Prostate gland (tissue), 2 donors: ENCODE measurements around the gene UBN1. TPM values are rescaled to one million over a fixed set of nuclear protein-coding genes. Genes with fewer than 3 reads are reported as not detected.

Source experiments
- DNase-seq: peaks from one replicate; pipeline ENCODE4 v3.0.0-alpha.2; 2019; ENCODE audit warnings: low spot score
- H3K27ac ChIP-seq, 2 donors: fragments of 200-600 bp; sonication (generic); 2 replicates each; pipeline ENCODE4 v1.5.1; 2017 to 2019
- H3K27me3 ChIP-seq: fragments of 200-600 bp; sonication (generic); replicated peaks from 2 replicates; pipeline ENCODE4 v1.5.1; 2019; ENCODE audit not compliant: insufficient read depth
- H3K36me3 ChIP-seq, 2 donors: fragments of 200-600 bp; sonication (generic); 1 replicate in 1 of 2; 2 replicates in 1 of 2; pipeline versions ENCODE4 v1.5.1 to v1.8.1; 2017 to 2019
- H3K4me1 ChIP-seq: fragments of 200-600 bp; sonication (generic); replicated peaks from 2 replicates; pipeline ENCODE4 v1.5.1; 2019
- H3K4me3 ChIP-seq, 2 donors: fragments of 200-600 bp; sonication (generic); 2 replicates each; pipeline ENCODE4 v1.5.1; 2017 to 2019
- H3K9me3 ChIP-seq: fragments of 200-600 bp; sonication (generic); 2 replicates; pipeline ENCODE4 v1.5.1; 2017
- CTCF ChIP-seq, 4 experiments: fragments of 200-600 bp in 2 of 4; fragments of 450-650 bp in 2 of 4; sonication (generic) in 2 of 4; IDR thresholded peaks; 1 replicate in 3 of 4; 2 replicates in 1 of 4; pipeline ENCODE4 v1.5.1; 2016 to 2019; ENCODE audit warnings: antibody characterized with exemption in 4 of 4, mild to moderate bottlenecking in 2 of 4, moderate library complexity in 2 of 4
- POLR2A ChIP-seq: fragments of 450-650 bp; IDR thresholded peaks from one replicate; pipeline ENCODE4 v1.6.1; 2016; ENCODE audit warnings: antibody characterized with exemption, mild to moderate bottlenecking
- POLR2AphosphoS5 ChIP-seq: sonication (generic); formaldehyde crosslinking; IDR thresholded peaks from one replicate; pipeline ENCODE4 v1.6.1; 2017; ENCODE audit warnings: antibody characterized with exemption
- WGBS: methylation state at CpG from one replicate; pipeline ENCODE4 v1.1.5; 2018; 5-methylcytosine and 5-hydroxymethylcytosine counted together
- intact Hi-C: fragments of 100-400 bp; cut with DNase I; formaldehyde crosslinking; loops from one replicate; pipeline ENCODE4 v1.14.2; 2022
- total RNA-seq, 2 donors: library from RNA; depleted of rRNA; stranded (reverse); fragments of >200 nt; gene quantifications; one replicate each; pipeline ENCODE4 v1.1.0, GENCODE V29; 2016

The UBN1 gene
- total RNA-seq, 2 donors from 2014 or later = 28.2 to 56.9 TPM

DNA sequence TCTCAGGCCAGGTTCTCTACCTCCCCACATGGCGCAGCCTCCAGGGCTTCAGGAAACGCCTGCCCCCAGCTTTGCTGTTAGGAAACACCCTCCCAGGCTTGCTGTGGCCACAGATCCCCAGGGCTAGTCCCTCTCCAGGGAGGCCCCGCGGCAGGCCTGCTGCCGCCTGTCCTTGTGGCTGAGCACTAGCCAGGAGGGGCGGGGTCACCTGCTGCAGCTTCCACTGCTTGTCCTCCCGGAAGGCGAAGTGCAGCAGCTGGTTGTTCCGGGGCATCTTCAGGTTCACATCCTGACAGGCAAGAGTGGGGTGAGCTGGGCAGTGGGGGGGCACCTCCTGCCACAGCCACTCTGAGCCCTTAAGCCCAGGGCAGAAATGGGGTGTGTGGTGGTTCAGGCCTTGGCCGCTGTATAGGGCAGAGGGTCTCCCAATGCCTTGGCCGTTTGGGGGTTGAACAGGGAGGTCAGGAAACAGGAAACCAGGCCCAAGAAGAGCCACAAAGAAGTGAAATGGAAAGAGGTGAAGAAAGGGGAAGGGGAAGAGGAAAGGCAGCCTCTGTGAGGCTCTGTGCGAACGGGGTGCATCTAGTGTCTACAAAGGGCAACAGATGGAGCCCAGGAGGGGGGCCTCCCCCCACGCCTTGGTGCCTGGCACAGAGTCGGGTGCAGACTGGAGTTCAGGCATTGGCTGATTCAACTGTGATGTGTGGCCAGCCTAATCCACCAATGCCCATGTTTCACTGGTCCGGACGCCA is 46.8 kb upstream of the UBN1 start:
- intact Hi-C loops = loop anchor here (10.0 kb wide), 1 partner anchor 66 kb away; the partner anchor contains the start of genes ANKS3 and DNAAF8
- no peaks in the 10 kb centered on the region for H3K27me3 ChIP-seq
- H3K4me1 ChIP-seq = peaks cover 13% of the 10 kb centered on the region
- peak overlapping the region; percentile 22 to 51 for H3K27ac ChIP-seq
- DNase-seq = peak; percentile 58
- H3K4me3 ChIP-seq = no peak overlapping the region
- TF ChIP-seq POLR2A (no peak), POLR2AphosphoS5 (peak; percentile 34)
- 54% methylated on average over 17 of the region's 17 CpGs for WGBS
- no peaks in the 10 kb centered on the region for H3K9me3 ChIP-seq
- peaks cover 0 to 14% of the 10 kb centered on the region in 2 donors for H3K36me3 ChIP-seq

GRCh38 chr16:4801051-4801961 is 46.0 kb upstream of the UBN1 start:
- H3K4me1 ChIP-seq = peaks cover 13% of the 10 kb centered on the region
- H3K4me3 ChIP-seq = peak overlapping the region; percentile 67 to 70
- peak in 1 of 4 experiments; percentile 1 for TF ChIP-seq CTCF (IDR thresholded peaks at IDR 0.05)
- TF ChIP-seq POLR2AphosphoS5 = no peak
- no peak for DNase-seq
- H3K9me3 ChIP-seq = no peaks in the 10 kb centered on the region
- H3K27ac ChIP-seq = peak overlapping the region; percentile 80 to 85
- intact Hi-C loops = loop anchor here (10.0 kb wide), 1 partner anchor 67 kb away; the partner anchor contains the start of genes ANKS3 and DNAAF8
- H3K27me3 ChIP-seq = no peaks in the 10 kb centered on the region
- 36% methylated on average over 27 of the region's 29 CpGs for WGBS
- H3K36me3 ChIP-seq = peaks cover 0 to 14% of the 10 kb centered on the region in 2 donors

DNA sequence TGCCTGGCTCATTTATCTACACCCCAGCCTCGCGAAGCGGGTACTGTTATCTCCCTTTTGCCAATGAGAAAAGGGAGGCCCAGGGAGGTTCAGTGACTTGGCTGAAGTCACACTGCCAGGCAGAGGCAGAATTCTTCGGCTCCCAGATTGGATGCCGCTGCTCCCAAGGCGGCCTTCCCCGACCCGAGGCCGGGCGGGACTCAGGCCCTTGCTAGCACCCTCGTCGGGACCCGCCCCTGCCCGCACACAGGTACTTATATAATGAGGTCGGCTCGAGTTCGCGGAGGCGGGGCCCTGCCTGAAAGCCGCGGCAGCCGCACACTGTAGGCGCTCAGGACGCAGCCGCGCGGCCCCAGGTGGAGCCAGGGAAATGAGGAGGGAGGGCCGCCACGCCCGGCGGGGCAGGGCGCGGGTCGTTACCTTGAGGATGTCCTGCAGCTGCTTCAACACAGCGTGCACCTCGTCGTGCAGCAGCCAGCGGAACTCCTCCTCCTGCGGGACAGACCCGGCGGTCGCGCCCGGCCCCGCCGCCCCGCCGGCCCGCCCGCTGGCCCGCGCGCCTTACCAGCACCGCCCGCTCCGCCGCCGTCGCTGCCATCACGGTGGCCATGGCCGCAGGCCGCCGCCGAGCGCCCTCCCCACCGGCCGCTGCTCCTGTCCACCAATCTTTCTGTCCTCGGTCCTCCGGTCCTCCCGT is 45.2 kb upstream of the UBN1 start, which contains the start of gene ROGDI:
TSS of gene ROGDI (minus strand) at position 672 of the 697 bp plus-strand sequence. CDS start at position 610, 62 bp downstream.
- peak within 1 kb of the TSS; percentile 80 to 85 for H3K27ac ChIP-seq
- WGBS = 1% methylated on average over 67 of the region's 70 CpGs
- DNase-seq = peak; percentile 88
- H3K27me3 ChIP-seq = no peaks in the 10 kb centered on the region
- H3K4me3 ChIP-seq = peak within 1 kb of the TSS; percentile 67 to 70
- H3K36me3 ChIP-seq = peaks cover 0 to 14% of the 10 kb centered on the region in 2 donors
- intact Hi-C loops = loop anchor here (10.0 kb wide), 1 partner anchor 67 kb away; the partner anchor contains the start of genes ANKS3 and DNAAF8
- no peaks in the 10 kb centered on the region for H3K9me3 ChIP-seq
- TF ChIP-seq CTCF (IDR thresholded peaks at IDR 0.05) = no peak
- TF ChIP-seq POLR2AphosphoS5 = peak; percentile 78
- peak; percentile 83 for TF ChIP-seq POLR2A
- H3K4me1 ChIP-seq = peaks cover 13% of the 10 kb centered on the region

- intact Hi-C loops = loop anchor here (10.0 kb wide), 1 partner anchor 68 kb away; the partner anchor contains the start of genes ANKS3 and DNAAF8
These were observed 44.5 kb upstream of the UBN1 start for GRCh38 chr16:4802659-4803287.

More at GRCh38 chr16:4802659-4803287, 44.5 kb upstream of the UBN1 start:
- no peak for TF ChIP-seq POLR2A
- TF ChIP-seq CTCF (IDR thresholded peaks at IDR 0.05) = peak in 3 of 4 experiments; percentile 20 to 68 (median 60)
- TF ChIP-seq POLR2AphosphoS5 = peak; percentile 45
- H3K4me1 ChIP-seq = peaks cover 13% of the 10 kb centered on the region
- H3K9me3 ChIP-seq = no peaks in the 10 kb centered on the region
- no peaks in the 10 kb centered on the region for H3K27me3 ChIP-seq
- peak; percentile 91 for DNase-seq
- peak overlapping the region; percentile 67 to 70 for H3K4me3 ChIP-seq
- H3K27ac ChIP-seq = peak overlapping the region; percentile 80 to 85
- WGBS = under 1% methylated on average over 31 of the region's 59 CpGs
- peaks cover 0 to 14% of the 10 kb centered on the region in 2 donors for H3K36me3 ChIP-seq
